ENCODE results near the gene USP30.

DNA sequence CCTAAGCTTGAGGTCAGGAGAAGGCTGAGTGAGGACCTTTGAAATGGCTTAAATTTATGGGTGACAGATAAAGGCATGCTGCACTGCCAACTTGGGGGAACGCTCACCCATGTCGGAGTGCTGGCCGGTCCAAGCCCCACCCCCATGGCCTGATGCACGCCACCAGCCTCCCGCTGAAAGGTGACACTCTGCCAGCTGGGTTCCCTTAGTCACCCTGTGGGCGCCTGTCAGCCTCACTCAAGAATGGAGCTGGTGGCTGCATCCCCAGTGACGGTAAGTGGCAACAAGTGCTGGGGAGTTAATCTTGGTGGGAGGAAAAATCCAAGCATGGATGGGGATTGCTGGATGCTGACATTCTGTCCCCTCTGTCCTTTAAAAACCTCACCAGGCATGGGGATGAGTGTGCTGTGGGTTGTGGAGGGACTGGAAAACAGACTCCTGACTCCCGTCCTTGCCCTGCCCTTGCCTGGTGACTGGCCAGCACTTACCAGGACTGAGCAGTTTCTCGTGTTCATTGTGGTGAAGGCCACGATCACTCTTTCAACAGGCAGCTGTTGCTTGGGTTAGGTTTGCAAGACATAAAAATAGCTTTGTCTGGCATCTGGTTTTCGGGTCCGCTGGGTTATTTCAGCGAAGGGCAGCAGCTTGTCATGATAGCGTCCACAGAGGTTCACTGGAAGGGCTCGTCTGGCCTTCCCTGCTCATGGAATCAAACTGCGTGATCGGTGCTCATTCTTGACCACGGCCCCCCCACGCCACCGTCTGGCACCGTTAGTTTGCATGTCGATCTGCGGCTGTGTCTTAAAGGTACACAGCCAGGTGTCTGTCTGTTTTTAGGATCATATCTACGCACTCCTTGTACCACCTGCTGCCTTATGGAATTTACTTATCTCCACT, 79.0 kb downstream of the USP30 start:
- TF ChIP-seq JUNB (IDR thresholded peaks at IDR 0.05) (no peak), TBL1XR1 (IDR thresholded peaks at IDR 0.05; ENCODE audit: low read depth, low read length) (no peak), EP300 (IDR thresholded peaks at IDR 0.05; ENCODE audit: borderline replicate concordance in 1 of 2, control insufficient read depth in 1 of 2, low read depth in 2 of 2, low read length in 2 of 2) (no peak)
- TF ChIP-seq, protein P1, sequence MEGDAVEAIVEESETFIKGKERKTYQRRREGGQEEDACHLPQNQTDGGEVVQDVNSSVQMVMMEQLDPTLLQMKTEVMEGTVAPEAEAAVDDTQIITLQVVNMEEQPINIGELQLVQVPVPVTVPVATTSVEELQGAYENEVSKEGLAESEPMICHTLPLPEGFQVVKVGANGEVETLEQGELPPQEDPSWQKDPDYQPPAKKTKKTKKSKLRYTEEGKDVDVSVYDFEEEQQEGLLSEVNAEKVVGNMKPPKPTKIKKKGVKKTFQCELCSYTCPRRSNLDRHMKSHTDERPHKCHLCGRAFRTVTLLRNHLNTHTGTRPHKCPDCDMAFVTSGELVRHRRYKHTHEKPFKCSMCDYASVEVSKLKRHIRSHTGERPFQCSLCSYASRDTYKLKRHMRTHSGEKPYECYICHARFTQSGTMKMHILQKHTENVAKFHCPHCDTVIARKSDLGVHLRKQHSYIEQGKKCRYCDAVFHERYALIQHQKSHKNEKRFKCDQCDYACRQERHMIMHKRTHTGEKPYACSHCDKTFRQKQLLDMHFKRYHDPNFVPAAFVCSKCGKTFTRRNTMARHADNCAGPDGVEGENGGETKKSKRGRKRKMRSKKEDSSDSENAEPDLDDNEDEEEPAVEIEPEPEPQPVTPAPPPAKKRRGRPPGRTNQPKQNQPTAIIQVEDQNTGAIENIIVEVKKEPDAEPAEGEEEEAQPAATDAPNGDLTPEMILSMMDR (IDR thresholded peaks at IDR 0.05 in 2 of 3, conservative IDR thresholded peaks at IDR 0.05 in 1 of 3; ENCODE audit: control insufficient read depth in 2 of 3, extremely low read depth in 1 of 3, insufficient read depth in 1 of 3, low read depth in 3 of 3, low read length in 3 of 3), result no peak

Data from GM12878 (cell line).